GM12801 (cell line): ENCODE data around the gene ANAPC16.

Experiments
- CTCF ChIP-seq: IDR thresholded peaks from one replicate; pipeline ENCODE4 v1.5.1; 2011; ENCODE audit warnings: control low read depth; ENCODE audit not compliant: insufficient read length; ENCODE audit errors: extremely low read depth

The ANAPC16 gene

DNA sequence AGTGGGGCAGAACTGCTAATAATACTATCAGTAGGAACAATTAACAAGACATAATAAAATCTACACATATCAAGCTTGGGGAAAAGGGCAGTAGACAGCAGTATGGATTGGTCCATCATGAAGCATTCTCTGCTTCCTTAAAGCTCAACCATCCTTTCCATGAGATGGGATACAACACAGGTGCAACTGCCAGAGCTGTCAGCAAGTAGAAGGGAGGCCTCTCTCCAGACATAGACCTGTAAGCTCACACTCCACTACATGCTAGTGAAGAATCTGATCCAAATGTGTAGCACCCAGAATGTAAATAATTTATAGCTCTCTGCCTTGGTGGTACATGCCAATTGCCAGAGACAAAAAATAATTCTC is 41.5 kb upstream of the ANAPC16 start:
- no peak for TF ChIP-seq CTCF

DNA sequence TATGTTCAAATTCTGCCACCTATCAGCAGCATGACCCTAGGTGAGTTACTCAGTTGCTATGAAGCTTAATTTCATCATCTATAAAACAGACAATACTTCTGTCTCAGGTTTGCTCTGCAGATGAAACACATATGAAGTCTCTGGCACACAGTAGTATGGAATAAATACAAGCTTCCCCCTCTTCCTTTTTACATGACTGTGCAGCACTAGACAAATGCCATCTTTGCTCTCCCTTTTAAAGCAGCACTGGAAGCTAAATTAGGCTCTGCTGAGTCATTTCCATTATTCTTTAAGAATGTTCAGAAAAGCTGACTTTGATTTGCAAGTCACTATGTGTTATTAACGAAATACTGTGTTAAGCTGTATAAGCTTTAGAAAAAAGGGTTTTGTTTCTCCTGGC is 40.7 kb upstream of the ANAPC16 start:
- TF ChIP-seq CTCF = no peak

GRCh38 chr10:72176701-72177100 is 39.1 kb upstream of the ANAPC16 start:
- no peak for TF ChIP-seq CTCF

- no peak for TF ChIP-seq CTCF
These were observed 38.4 kb upstream of the ANAPC16 start for GRCh38 chr10:72177454-72177853.

DNA sequence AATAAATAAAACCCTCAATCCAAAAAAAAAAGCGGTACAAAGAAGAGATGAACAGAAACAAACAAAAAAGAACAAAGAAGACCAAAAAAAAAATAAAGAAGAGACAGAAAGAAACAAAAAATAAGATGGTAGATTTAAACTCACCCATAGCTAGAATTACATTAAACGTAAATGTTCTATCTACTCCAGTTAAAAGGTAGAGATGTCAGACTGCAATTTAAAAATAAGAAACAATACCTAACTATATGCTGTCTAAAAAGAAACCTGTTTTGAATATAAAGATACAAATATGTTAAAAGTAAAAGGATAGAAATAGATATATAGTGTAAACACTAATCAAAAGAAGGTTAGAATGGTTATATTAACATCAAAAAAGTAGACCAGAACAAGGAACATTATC is 31.7 kb upstream of the ANAPC16 start:
- no peak for TF ChIP-seq CTCF

DNA sequence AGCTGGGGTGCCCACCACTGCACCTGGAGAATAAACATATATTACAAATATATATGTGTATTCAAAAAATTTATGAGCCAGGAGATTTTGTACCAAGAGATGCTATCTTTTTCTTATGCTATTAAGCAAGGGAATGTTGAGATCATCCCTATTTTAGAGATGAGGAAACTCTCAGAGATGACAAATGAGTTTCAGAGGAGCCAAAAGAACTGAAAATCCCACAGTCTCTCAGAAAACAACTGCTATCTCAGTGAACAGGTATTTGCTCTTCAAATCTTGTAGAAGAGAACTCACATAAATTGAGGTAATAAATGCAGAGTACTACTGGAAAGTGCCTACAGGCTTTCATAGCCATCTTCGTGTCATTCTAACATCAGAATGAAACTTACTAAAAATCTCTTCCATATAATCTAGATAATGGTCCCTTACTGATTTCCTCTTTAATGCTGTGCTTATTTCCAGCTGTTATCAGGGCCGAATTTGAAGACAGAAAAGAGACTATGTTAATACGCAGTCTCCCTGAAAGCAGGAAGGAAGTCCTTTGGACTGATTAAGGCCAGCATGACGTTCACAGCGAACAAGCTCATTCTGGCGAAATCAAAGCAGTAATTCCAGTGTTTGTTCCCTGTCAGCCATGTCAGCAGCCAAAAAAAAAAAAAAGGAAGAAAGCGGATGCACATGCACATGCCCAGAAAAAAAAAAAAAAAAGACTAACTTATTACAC is 29.4 kb upstream of the ANAPC16 start:
- TF ChIP-seq CTCF = no peak

- TF ChIP-seq CTCF = no peak
These were observed 28.9 kb upstream of the ANAPC16 start for GRCh38 chr10:72186982-72187330.
